ENCODE results near the gene SLC39A1. TPM values are rescaled to one million over a fixed set of nuclear protein-coding genes. Genes with fewer than 3 reads are reported as not detected.

Gene SLC39A1
- total RNA-seq, 4 donors from 2014 or later: 60.0 to 79.5 (median 69.6) TPM

- TF ChIP-seq POLR2AphosphoS5 (IDR thresholded peaks at IDR 0.05) (no peak), CTCF (IDR thresholded peaks at IDR 0.05) (no peak), EP300 (IDR thresholded peaks at IDR 0.05) (no peak), POLR2A (IDR thresholded peaks at IDR 0.05) (no peak)
- no peak overlapping the region for H3K4me3 ChIP-seq
- no peak overlapping the region for H3K27ac ChIP-seq
- 85% methylated on average over 3 of the region's 3 CpGs for WGBS
- no peak for DNase-seq (ENCODE audit: low spot score in 2 of 2)
- H3K9me3 ChIP-seq: no peaks in the 10 kb centered on the region
- H3K36me3 ChIP-seq: peaks cover 29% of the 10 kb centered on the region
- H3K27me3 ChIP-seq: no peaks in the 10 kb centered on the region
- peaks cover 25% of the 10 kb centered on the region for H3K4me1 ChIP-seq
Observed at GRCh38 chr1:153995202-153995601, 31.9 kb upstream of the SLC39A1 start.

- peak overlapping the region; percentile 90 for H3K4me3 ChIP-seq
- DNase-seq (ENCODE audit: low spot score in 2 of 2): no peak
- peak overlapping the region; percentile 97 for H3K27ac ChIP-seq
- no peaks in the 10 kb centered on the region for H3K27me3 ChIP-seq
- no peak for TF ChIP-seq EP300 (IDR thresholded peaks at IDR 0.05)
- no peak for TF ChIP-seq POLR2A (IDR thresholded peaks at IDR 0.05)
- TF ChIP-seq POLR2AphosphoS5 (IDR thresholded peaks at IDR 0.05): no peak
- TF ChIP-seq CTCF (IDR thresholded peaks at IDR 0.05): no peak
- H3K4me1 ChIP-seq: peaks cover 35% of the 10 kb centered on the region
- peaks cover 29% of the 10 kb centered on the region for H3K36me3 ChIP-seq
- WGBS: 90% methylated on average over 2 of the region's 2 CpGs
- no peaks in the 10 kb centered on the region for H3K9me3 ChIP-seq
Observed at GRCh38 chr1:153991806-153992205, 28.5 kb upstream of the SLC39A1 start.

GRCh38 chr1:153991151-153991630, 27.9 kb upstream of the SLC39A1 start:
- Histone ChIP-seq H3K27ac (peak overlapping the region; percentile 97), H3K36me3 (peaks cover 29% of the 10 kb centered on the region), H3K27me3 (no peaks in the 10 kb centered on the region), H3K9me3 (no peaks in the 10 kb centered on the region), H3K4me3 (peak overlapping the region; percentile 90), H3K4me1 (peaks cover 41% of the 10 kb centered on the region)
- DNase-seq (ENCODE audit: low spot score in 2 of 2): no peak
- WGBS: 13% methylated on average over 9 of the region's 9 CpGs
- TF ChIP-seq POLR2A (IDR thresholded peaks at IDR 0.05) (no peak), EP300 (IDR thresholded peaks at IDR 0.05) (no peak), POLR2AphosphoS5 (IDR thresholded peaks at IDR 0.05) (no peak), CTCF (IDR thresholded peaks at IDR 0.05) (no peak)

- no peaks in the 10 kb centered on the region for H3K9me3 ChIP-seq
- H3K27ac ChIP-seq: peak within 1 kb of the TSS; percentile 97
- H3K36me3 ChIP-seq: peaks cover 29% of the 10 kb centered on the region
- no peaks in the 10 kb centered on the region for H3K27me3 ChIP-seq
- H3K4me1 ChIP-seq: peaks cover 43% of the 10 kb centered on the region
- 0% methylated on average over 32 of the region's 36 CpGs for WGBS
- DNase-seq (ENCODE audit: low spot score in 2 of 2): peak; percentile 93 to 96
- peak within 1 kb of the TSS; percentile 90 for H3K4me3 ChIP-seq
- TF ChIP-seq POLR2AphosphoS5 (IDR thresholded peaks at IDR 0.05) (peak; percentile 100), POLR2A (IDR thresholded peaks at IDR 0.05) (peak; percentile 99 to 100), EP300 (IDR thresholded peaks at IDR 0.05) (no peak), CTCF (IDR thresholded peaks at IDR 0.05) (no peak)
Observed at GRCh38 chr1:153990468-153991150, 27.3 kb upstream of the SLC39A1 start, which contains the start of gene RPS27. RPS27 (plus strand) TSS chr1:153990762; CDS start chr1:153990797, 35 bp downstream.

- Histone ChIP-seq H3K4me3 (no peak overlapping the region), H3K9me3 (no peaks in the 10 kb centered on the region), H3K36me3 (peaks cover 11% of the 10 kb centered on the region), H3K4me1 (peaks cover 49% of the 10 kb centered on the region), H3K27ac (no peak overlapping the region), H3K27me3 (no peaks in the 10 kb centered on the region)
- DNase-seq (ENCODE audit: low spot score in 2 of 2): no peak
- no peak for TF ChIP-seq POLR2AphosphoS5 (IDR thresholded peaks at IDR 0.05)
- WGBS: 90% methylated on average over 8 of the region's 8 CpGs
Observed at GRCh38 chr1:153987621-153988020, 24.3 kb upstream of the SLC39A1 start.

Data from suprapubic skin (tissue), 4 donors.